GM06990 (cell line): Measurements from ENCODE around the gene PRRX2.

Source experiments
- DNase-seq: peaks from one replicate; pipeline ENCODE4 v3.0.0-alpha.2; 2011; ENCODE audit not compliant: insufficient read length; ENCODE audit errors: extremely low read depth
- H3K27me3 ChIP-seq: replicated peaks from 2 replicates; pipeline ENCODE4 v1.6.0; 2011; ENCODE audit warnings: low read length; ENCODE audit not compliant: control insufficient read depth, insufficient read depth
- H3K36me3 ChIP-seq: 2 replicates; pipeline ENCODE4 v1.5.1; 2011; ENCODE audit warnings: low read length; ENCODE audit not compliant: control insufficient read depth, insufficient read depth
- H3K4me3 ChIP-seq: replicated peaks from 2 replicates; pipeline ENCODE4 v1.5.1; 2011; ENCODE audit warnings: low read depth, mild to moderate bottlenecking, control low read depth, low read length
- TF ChIP-seq, protein P1 (sequence below): IDR thresholded peaks from 2 replicates; pipeline ENCODE4 v1.5.1; 2011; ENCODE audit warnings: low read length, control low read depth, mild to moderate bottlenecking, inconsistent platforms; ENCODE audit not compliant: insufficient read depth, poor library complexity, severe bottlenecking

PRRX2 gene

DNA sequence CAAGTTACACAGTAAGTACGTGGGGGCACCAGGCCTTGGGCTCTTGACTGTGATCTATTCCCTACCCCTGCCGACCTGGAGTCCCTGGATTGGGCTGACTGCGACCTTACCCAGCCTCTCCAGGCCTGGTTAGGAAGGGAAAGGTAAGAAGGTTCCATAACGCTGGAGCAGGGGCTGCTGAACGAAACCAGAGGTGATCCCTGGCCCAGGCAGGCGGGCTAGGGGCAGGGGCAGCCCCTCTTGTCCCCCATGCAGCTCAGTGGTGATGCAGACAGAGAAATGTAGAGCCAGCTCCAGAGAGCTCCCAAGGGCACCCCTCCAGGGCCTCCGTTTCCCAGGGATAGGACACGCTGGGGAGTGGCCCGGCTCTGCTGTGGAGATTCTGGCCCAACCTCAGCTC, 14.1 kb downstream of the PRRX2 start:
- Histone ChIP-seq H3K27me3 (no peaks in the 10 kb centered on the region; the same call in none of the 2 replicates), H3K4me3 (no peak overlapping the region), H3K36me3 (no peaks in the 10 kb centered on the region)
- DNase-seq: no peak
- TF ChIP-seq, protein P1, sequence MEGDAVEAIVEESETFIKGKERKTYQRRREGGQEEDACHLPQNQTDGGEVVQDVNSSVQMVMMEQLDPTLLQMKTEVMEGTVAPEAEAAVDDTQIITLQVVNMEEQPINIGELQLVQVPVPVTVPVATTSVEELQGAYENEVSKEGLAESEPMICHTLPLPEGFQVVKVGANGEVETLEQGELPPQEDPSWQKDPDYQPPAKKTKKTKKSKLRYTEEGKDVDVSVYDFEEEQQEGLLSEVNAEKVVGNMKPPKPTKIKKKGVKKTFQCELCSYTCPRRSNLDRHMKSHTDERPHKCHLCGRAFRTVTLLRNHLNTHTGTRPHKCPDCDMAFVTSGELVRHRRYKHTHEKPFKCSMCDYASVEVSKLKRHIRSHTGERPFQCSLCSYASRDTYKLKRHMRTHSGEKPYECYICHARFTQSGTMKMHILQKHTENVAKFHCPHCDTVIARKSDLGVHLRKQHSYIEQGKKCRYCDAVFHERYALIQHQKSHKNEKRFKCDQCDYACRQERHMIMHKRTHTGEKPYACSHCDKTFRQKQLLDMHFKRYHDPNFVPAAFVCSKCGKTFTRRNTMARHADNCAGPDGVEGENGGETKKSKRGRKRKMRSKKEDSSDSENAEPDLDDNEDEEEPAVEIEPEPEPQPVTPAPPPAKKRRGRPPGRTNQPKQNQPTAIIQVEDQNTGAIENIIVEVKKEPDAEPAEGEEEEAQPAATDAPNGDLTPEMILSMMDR: no peak

DNA sequence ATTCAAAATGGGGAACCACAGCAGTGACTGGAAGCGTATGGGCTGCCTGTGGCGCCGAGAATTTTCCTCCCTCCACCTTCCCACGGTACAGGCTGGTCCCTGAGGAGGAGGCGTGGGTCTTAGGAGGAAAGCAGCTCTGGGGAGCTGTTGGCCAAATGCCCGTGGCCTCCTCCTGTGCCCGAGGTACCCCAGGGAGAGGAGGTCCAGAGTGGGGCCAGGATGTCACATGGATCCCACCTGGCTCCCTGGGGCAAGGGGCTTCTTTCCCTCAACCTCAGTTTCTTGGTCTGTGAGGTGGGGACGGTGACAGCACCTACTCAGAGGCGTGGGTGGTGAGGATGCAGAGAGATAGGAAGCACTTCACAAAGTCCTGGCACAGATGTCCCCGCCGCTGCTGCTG, 16.5 kb downstream of the PRRX2 start:
- H3K27me3 ChIP-seq: no peaks in the 10 kb centered on the region
- no peaks in the 10 kb centered on the region for H3K36me3 ChIP-seq
- no peak overlapping the region for H3K4me3 ChIP-seq
- TF ChIP-seq, protein P1: no peak
- DNase-seq: no peak

DNA sequence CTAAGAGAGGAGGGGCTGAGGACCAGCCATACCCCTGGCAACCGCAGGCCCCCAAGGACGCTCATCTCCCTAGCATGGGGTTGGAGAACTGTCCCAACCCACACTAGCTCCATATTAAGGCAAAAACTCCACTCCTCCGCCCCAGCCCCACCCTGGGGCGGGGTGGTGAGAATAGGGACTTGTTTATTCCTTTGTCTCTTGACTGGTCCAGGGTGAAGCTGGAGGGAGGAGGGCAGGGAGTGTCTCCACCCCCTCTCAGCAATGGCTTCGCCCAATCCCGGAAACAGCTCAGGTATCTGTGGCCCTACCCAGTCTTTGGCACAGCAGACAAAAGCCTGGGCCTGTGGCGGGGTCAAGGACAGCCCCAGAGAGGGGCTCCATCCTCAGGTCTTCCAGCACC, 16.9 kb downstream of the PRRX2 start:
- no peak for DNase-seq
- no peaks in the 10 kb centered on the region for H3K36me3 ChIP-seq
- no peak overlapping the region for H3K4me3 ChIP-seq
- TF ChIP-seq, protein P1: no peak
- H3K27me3 ChIP-seq: no peaks in the 10 kb centered on the region; the same call in 1 of the 2 replicates

DNA sequence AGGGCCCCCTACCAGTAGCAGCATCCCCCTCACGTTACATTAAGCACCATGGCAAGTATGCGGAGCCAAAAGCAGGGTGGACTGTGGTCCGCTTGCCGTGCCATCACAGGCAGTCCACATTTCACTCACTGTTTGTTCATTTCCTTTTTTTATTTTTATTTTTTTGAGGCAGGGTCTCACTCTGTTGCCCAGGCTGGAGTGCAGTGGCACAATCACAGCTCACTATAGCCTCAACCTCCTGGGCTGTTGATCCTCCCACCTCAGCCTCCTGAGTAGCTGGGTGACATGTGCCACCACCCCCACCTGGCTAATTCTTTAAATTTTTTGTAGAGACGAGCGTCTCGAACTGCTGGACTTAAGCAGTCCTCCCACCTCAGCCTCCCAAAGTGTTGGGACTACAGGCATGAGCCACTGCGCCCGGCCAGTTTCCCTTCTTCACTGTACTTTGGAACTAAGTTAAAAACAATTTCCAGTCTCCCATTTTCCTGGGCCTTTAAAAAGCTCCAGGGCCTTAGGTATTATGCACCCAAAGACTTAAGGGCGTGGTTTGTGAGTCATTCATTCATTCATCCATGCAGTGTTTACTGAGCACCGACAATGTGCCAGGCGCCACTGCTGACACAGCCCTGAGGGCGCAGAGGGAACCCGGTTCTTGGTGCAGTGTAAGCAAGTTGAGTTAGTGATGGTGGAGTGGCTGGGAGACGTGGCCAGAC, 19.9 kb downstream of the PRRX2 start:
- H3K4me3 ChIP-seq: no peak overlapping the region
- no peak for DNase-seq
- H3K36me3 ChIP-seq: no peaks in the 10 kb centered on the region
- H3K27me3 ChIP-seq: no peaks in the 10 kb centered on the region; the same call in 1 of the 2 replicates
- TF ChIP-seq, protein P1: no peak

DNA sequence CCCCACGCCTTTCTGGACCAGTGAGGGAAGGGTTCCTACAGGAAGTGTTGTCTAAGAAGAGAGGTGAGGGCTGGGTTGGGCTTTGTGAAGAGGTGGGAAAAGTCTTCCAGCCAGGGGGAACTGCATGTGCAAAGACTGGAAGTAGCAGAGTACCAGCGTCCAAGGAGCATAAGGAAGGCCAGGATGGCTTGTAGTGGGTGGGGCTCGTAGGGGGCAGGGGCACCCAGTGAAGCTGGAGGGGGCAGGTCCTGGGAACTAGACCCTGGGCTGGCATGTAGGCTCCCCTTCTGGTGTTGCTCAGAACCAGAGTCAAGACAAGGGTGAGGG, 20.4 kb downstream of the PRRX2 start:
- H3K27me3 ChIP-seq: no peaks in the 10 kb centered on the region; the same call in 1 of the 2 replicates
- no peaks in the 10 kb centered on the region for H3K36me3 ChIP-seq
- DNase-seq: no peak
- H3K4me3 ChIP-seq: no peak overlapping the region
- TF ChIP-seq, protein P1: no peak

DNA sequence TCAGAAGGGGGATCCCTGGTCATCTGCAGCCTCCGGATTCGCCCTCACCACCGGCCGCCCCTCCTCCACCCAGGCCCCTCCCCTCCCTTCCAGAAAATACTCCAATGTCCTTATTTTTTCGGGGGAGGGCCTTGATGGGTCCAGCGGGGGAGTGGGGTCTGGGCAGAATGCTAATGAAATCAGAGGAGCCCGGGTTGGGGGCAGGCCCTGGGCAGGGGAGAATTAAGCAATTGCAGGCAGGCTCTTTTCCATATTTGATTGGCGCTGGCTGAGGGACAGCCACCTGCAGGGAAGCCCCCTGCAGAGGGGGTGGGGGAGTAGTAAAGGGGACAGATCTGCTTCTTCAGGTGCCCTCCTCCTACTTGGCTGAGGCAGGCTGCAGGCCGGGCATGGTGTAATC, 21.3 kb downstream of the PRRX2 start:
- Histone ChIP-seq H3K27me3 (no peaks in the 10 kb centered on the region; the same call in 1 of the 2 replicates), H3K36me3 (no peaks in the 10 kb centered on the region), H3K4me3 (no peak overlapping the region)
- no peak for DNase-seq
- TF ChIP-seq, protein P1: no peak
